Natural killer cell (primary cell): ENCODE results near the gene VMAC. TPM values are rescaled to one million over a fixed set of nuclear protein-coding genes. Genes with fewer than 3 reads are reported as not detected.
"Not testable (repeated sequence)": the region's sequence is repeated elsewhere in the genome, so short reads cannot be mapped to it uniquely, and the experiment has no call there.

Experiments used
- ATAC-seq, 3 donors: fragments of 150-1000 bp in 2 of 3; fragments of 200-7000 bp in 1 of 3; cut with Tn5 transposase; 1 replicate in 1 of 3; 2 replicates in 2 of 3; pipeline ENCODE4 v1.10.0; 2021; ENCODE audit warnings: mild to moderate bottlenecking in 2 of 3, moderate library complexity in 2 of 3
- DNase-seq, 2 donors: peaks; one replicate each; pipeline versions ENCODE4 v3.0.0 to v3.0.0-alpha.2; 2013 to 2021; ENCODE audit warnings: mixed read lengths in 1 of 2
- H3K27ac ChIP-seq: one replicate; pipeline ENCODE4 v1.5.1; 2013; ENCODE audit warnings: mild to moderate bottlenecking, low read length
- H3K27me3 ChIP-seq: one replicate; pipeline ENCODE4 v1.6.1; 2013; ENCODE audit warnings: low read length; ENCODE audit not compliant: control insufficient read depth, insufficient read depth
- H3K36me3 ChIP-seq: one replicate; pipeline ENCODE4 v1.6.1; 2013; ENCODE audit warnings: low read length; ENCODE audit not compliant: control insufficient read depth, insufficient read depth
- H3K4me1 ChIP-seq: one replicate; pipeline ENCODE4 v1.6.1; 2013; ENCODE audit warnings: low read length; ENCODE audit not compliant: control insufficient read depth, insufficient read depth
- H3K4me3 ChIP-seq: one replicate; pipeline ENCODE4 v1.5.1; 2013; ENCODE audit warnings: low read length
- H3K9me3 ChIP-seq: one replicate; pipeline ENCODE4 v1.6.1; 2013; ENCODE audit warnings: low read length; ENCODE audit not compliant: control insufficient read depth, insufficient read depth
- H3K27ac Mint-ChIP-seq, 2 donors: one replicate each; pipeline ENCODE4 v1.8.0; 2022; ENCODE audit warnings: mild to moderate bottlenecking in 2 of 2, mixed read lengths in 2 of 2, moderate library complexity in 1 of 2
- H3K27me3 Mint-ChIP-seq, 2 donors: one replicate each; pipeline ENCODE4 v1.8.0; 2022; ENCODE audit warnings: low read depth in 2 of 2, mixed read lengths in 2 of 2
- H3K36me3 Mint-ChIP-seq: one replicate; pipeline ENCODE4 v1.8.0; 2022; ENCODE audit warnings: mixed read lengths
- H3K4me1 Mint-ChIP-seq, 2 donors: one replicate each; pipeline ENCODE4 v1.8.0; 2022; ENCODE audit warnings: mixed read lengths in 2 of 2
- H3K4me3 Mint-ChIP-seq: one replicate; pipeline ENCODE4 v1.8.0; 2022; ENCODE audit warnings: mild to moderate bottlenecking, moderate library complexity, mixed read lengths
- H3K9me3 Mint-ChIP-seq, 2 donors: one replicate each; pipeline ENCODE4 v1.8.0; 2022; ENCODE audit warnings: mixed read lengths in 2 of 2
- CTCF ChIP-seq: fragments of 200-600 bp; IDR thresholded peaks from one replicate; pipeline ENCODE4 v1.8.0; 2022; ENCODE audit warnings: antibody characterized with exemption
- WGBS: methylation state at CpG from one replicate; pipeline ENCODE4 v1.1.7; 2013; ENCODE audit warnings: missing lambda C conversion rate; ENCODE audit not compliant: insufficient coverage; 5-methylcytosine and 5-hydroxymethylcytosine counted together
- intact Hi-C: fragments of 100-400 bp; cut with micrococcal nuclease; formaldehyde crosslinking; loops from one replicate; pipeline ENCODE4 v1.14.2; 2022
- total RNA-seq, 4 donors: library from RNA; stranded (reverse); fragments of 120-200 nt in 1 of 4; gene quantifications; one replicate each; pipeline versions ENCODE4 v1.2.3 to v1.2.4, GENCODE V29; 2013 to 2022

The VMAC gene
- total RNA-seq, 3 donors from 2014 or later (not counting 1 experiment from before 2014, with no cell fraction given): 21.1 to 26.3 (median 24.2) TPM

DNA sequence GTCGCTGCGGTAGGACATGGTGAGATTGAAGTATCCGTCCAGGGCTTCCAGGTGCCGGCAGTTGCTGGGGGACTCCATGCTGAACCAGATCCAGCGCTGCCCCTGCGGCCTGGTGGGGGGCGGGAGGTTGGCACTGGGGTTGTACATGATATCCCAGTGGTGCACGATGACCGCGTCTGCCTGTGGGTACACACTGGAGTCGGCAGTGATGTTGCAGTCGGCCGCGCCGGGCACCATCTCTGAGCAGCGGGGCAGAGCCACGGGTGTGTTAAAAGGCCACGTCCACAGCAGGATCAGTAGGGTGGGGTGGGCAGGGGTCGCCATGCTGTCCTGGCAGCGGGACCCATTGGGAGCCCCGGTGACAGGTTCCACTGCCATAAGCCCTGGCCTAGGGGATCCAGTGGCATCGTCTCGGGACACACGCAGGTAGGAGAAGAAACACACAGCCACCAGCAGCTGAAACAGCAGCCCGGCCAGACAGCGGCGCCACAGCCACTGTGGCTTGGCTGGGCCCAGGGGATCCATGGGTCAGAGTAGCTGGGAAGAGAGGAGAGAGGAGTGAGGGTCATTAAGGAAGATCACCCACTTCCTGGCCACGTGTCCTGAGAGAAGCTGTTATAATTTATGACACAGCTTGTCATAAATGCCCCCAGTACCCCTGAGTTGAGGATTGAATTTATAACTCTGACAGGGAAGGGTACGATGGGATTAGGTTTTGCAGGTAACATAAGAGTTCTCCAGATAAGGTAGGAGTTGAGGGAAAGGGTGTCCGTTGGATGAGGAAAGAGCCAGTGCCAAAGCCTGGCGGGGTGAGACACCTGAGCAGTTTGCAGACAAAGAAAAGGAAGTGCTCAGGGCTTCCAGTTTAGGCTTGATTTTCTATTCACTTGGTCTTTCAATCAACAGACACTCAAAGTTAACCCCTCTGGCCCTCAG is 37.2 kb upstream of the VMAC start:
- Mint-ChIP-seq H3K4me3 (no peak overlapping the region), H3K4me1 (peaks cover 18 to 19% of the 10 kb centered on the region in 2 donors), H3K27me3 (no peaks in the 10 kb centered on the region), H3K36me3 (no peaks in the 10 kb centered on the region), H3K9me3 (no peaks in the 10 kb centered on the region), H3K27ac (peak overlapping the region in 1 of 2 donors; percentile 40)
- no peak for ATAC-seq
- TF ChIP-seq CTCF: no peak
- Histone ChIP-seq H3K36me3 (no peaks in the 10 kb centered on the region), H3K9me3 (no peaks in the 10 kb centered on the region), H3K4me3 (no peak overlapping the region), H3K27ac (no peak overlapping the region), H3K27me3 (no peaks in the 10 kb centered on the region), H3K4me1 (peaks cover 24% of the 10 kb centered on the region)
- no peak for DNase-seq
- intact Hi-C loops: no loop called here
- 91% methylated on average over 31 of the region's 31 CpGs for WGBS

DNA sequence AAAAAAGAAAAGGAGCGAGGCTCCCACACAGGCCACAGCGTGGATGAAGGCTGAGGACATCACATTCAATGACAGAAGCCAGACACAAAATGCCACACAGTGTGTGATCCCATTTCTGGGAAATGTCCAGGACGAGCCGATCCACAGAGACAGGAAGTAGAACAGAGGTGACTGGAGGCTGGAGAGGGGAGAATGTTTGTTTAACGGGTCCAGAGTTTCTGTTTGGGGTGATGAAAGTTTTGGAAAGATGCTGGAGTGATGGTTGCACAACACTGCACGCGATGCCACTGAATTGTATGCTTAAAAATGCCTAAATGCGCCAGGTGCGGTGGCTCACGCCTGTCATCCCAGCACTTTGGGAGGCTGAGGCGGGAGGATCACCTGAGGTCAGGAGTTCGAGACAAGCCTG is 33.7 kb upstream of the VMAC start:
- intact Hi-C loops: no loop called here
- no peaks in the 10 kb centered on the region for H3K9me3 ChIP-seq
- H3K4me3 ChIP-seq: no peak overlapping the region
- H3K27me3 ChIP-seq: no peaks in the 10 kb centered on the region
- WGBS: 86% methylated on average over 12 of the region's 12 CpGs
- no peaks in the 10 kb centered on the region for H3K36me3 ChIP-seq
- H3K9me3 Mint-ChIP-seq: no peaks in the 10 kb centered on the region
- no peaks in the 10 kb centered on the region for H3K27me3 Mint-ChIP-seq
- H3K27ac ChIP-seq: no peak overlapping the region
- no peak for DNase-seq
- no peak overlapping the region for H3K4me3 Mint-ChIP-seq
- peaks cover 1 to 2% of the 10 kb centered on the region in 2 donors for H3K4me1 Mint-ChIP-seq
- no peaks in the 10 kb centered on the region for H3K36me3 Mint-ChIP-seq
- TF ChIP-seq CTCF: no peak
- peaks cover 3% of the 10 kb centered on the region for H3K4me1 ChIP-seq
- H3K27ac Mint-ChIP-seq: no peak overlapping the region
- no peak for ATAC-seq

DNA sequence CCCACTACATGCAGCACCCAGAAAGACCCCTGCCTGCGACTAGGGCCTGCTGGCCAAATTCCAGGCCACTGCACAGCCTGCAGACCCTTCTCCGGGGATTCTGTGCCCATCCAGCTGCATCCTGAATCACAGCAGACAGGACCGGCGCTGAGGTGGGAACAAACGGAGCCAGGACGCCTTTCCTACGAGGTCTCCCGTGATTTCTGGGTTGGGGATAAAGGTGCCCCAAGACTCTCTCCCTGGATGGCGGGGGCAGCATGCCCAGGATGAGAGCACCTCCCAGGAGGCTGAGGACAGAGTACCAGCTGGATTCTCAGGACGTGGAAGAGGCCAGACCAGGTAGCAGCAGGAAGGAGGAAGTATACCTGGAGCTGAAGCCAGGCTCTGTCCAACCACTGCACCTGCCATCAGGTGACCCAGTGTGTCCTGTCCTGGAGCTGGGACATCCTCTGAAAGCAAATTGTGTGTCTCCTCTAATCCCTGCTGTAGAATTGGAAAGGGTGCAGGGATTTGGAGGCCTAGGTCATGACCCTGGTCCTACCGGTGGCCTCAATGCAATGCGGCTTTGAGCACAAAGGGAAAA is 31.0 kb upstream of the VMAC start:
- no peak overlapping the region for H3K27ac ChIP-seq
- no peaks in the 10 kb centered on the region for H3K4me1 ChIP-seq
- H3K4me3 ChIP-seq: no peak overlapping the region
- Mint-ChIP-seq H3K27me3 (peaks cover 0 to 6% of the 10 kb centered on the region in 2 donors), H3K27ac (no peak overlapping the region), H3K9me3 (no peaks in the 10 kb centered on the region), H3K4me1 (no peaks in the 10 kb centered on the region), H3K4me3 (no peak overlapping the region), H3K36me3 (no peaks in the 10 kb centered on the region)
- no peaks in the 10 kb centered on the region for H3K27me3 ChIP-seq
- 92% methylated on average over 12 of the region's 12 CpGs for WGBS
- H3K9me3 ChIP-seq: no peaks in the 10 kb centered on the region
- intact Hi-C loops: no loop called here
- TF ChIP-seq CTCF: no peak
- no peak for ATAC-seq
- H3K36me3 ChIP-seq: no peaks in the 10 kb centered on the region
- no peak for DNase-seq

GRCh38 chr19:5874496-5874895 is 30.2 kb upstream of the VMAC start:
- H3K4me1 Mint-ChIP-seq, H3K27ac ChIP-seq, H3K27me3 Mint-ChIP-seq, H3K9me3 Mint-ChIP-seq, ATAC-seq, H3K9me3 ChIP-seq, H3K4me3 ChIP-seq, H3K36me3 Mint-ChIP-seq, H3K36me3 ChIP-seq, DNase-seq, H3K27me3 ChIP-seq, H3K27ac Mint-ChIP-seq, H3K4me1 ChIP-seq, H3K4me3 Mint-ChIP-seq, intact Hi-C loops: not testable (repeated sequence)
- 90% methylated on average over 7 of the region's 7 CpGs for WGBS
